ENCODE data around the gene RNF212. TPM values are rescaled to one million over a fixed set of nuclear protein-coding genes. Genes with fewer than 3 reads are reported as not detected.

RNF212 gene
- total and polyA plus RNA-seq, 2 experiments from 2014 or later = 17.0 to 20.6 TPM

DNA sequence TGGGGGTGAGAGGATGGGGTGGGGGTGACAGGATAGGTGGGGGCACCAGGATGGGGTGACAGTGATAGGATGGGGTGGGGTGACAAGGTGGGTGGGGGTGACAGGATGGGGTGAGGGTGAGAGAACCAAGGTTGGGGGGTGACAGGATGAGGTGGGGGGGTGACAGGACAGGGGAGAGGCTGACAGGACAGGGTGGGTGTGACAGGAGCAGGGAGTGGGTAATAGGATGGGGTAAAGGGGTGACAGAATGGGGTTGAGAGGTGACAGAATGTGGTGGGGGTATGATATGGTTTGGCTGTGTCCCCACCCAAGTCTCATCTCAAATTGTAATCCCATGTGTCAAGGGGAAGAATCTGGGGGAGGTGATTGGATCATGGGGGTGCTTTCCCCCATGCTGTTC is 26.0 kb downstream of the RNF212 start:
- peaks cover 1% of the 10 kb centered on the region; the same call in 2 of the 3 replicates for H3K4me1 Mint-ChIP-seq
- Histone ChIP-seq H3K36me3 (ENCODE audit: insufficient read depth) (no peaks in the 10 kb centered on the region), H4K20me1 (replicated peaks; ENCODE audit: insufficient read depth) (no peaks in the 10 kb centered on the region), H3K4me3 (no peak overlapping the region), H3K4me2 (no peak overlapping the region), H3F3A (replicated peaks; ENCODE audit: low read depth) (no peaks in the 10 kb centered on the region), H3K4me1 (ENCODE audit: insufficient read depth) (no peaks in the 10 kb centered on the region), H3K27me3 (ENCODE audit: insufficient read depth) (no peaks in the 10 kb centered on the region), H3K27ac (ENCODE audit: low read depth) (no peak overlapping the region), H2AFZ (no peak overlapping the region), H3K79me2 (replicated peaks; ENCODE audit: insufficient read depth) (no peaks in the 10 kb centered on the region), H3K9me2 (ENCODE audit: insufficient read depth) (no peaks in the 10 kb centered on the region)
- H3K27me3 Mint-ChIP-seq (ENCODE audit: insufficient read depth, low read depth, poor library complexity) = peaks cover 7% of the 10 kb centered on the region
- no peak for ATAC-seq
- TF ChIP-seq JUNB (IDR thresholded peaks at IDR 0.05; ENCODE audit: unreplicated experiment) = no peak
- no peak for TF ChIP-seq STAT1 (IDR thresholded peaks at IDR 0.05; ENCODE audit: unreplicated experiment)
- TF ChIP-seq ZNF331 (CRISPR knock-in tag; IDR thresholded peaks at IDR 0.05; ENCODE audit: low read depth) = no peak
- TF ChIP-seq, protein P1, sequence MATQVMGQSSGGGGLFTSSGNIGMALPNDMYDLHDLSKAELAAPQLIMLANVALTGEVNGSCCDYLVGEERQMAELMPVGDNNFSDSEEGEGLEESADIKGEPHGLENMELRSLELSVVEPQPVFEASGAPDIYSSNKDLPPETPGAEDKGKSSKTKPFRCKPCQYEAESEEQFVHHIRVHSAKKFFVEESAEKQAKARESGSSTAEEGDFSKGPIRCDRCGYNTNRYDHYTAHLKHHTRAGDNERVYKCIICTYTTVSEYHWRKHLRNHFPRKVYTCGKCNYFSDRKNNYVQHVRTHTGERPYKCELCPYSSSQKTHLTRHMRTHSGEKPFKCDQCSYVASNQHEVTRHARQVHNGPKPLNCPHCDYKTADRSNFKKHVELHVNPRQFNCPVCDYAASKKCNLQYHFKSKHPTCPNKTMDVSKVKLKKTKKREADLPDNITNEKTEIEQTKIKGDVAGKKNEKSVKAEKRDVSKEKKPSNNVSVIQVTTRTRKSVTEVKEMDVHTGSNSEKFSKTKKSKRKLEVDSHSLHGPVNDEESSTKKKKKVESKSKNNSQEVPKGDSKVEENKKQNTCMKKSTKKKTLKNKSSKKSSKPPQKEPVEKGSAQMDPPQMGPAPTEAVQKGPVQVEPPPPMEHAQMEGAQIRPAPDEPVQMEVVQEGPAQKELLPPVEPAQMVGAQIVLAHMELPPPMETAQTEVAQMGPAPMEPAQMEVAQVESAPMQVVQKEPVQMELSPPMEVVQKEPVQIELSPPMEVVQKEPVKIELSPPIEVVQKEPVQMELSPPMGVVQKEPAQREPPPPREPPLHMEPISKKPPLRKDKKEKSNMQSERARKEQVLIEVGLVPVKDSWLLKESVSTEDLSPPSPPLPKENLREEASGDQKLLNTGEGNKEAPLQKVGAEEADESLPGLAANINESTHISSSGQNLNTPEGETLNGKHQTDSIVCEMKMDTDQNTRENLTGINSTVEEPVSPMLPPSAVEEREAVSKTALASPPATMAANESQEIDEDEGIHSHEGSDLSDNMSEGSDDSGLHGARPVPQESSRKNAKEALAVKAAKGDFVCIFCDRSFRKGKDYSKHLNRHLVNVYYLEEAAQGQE (IDR thresholded peaks at IDR 0.05; ENCODE audit: unreplicated experiment) = no peak
- no peak for TF ChIP-seq POLR2AphosphoS5 (IDR thresholded peaks at IDR 0.05; ENCODE audit: low read depth)
- TF ChIP-seq, protein P2, sequence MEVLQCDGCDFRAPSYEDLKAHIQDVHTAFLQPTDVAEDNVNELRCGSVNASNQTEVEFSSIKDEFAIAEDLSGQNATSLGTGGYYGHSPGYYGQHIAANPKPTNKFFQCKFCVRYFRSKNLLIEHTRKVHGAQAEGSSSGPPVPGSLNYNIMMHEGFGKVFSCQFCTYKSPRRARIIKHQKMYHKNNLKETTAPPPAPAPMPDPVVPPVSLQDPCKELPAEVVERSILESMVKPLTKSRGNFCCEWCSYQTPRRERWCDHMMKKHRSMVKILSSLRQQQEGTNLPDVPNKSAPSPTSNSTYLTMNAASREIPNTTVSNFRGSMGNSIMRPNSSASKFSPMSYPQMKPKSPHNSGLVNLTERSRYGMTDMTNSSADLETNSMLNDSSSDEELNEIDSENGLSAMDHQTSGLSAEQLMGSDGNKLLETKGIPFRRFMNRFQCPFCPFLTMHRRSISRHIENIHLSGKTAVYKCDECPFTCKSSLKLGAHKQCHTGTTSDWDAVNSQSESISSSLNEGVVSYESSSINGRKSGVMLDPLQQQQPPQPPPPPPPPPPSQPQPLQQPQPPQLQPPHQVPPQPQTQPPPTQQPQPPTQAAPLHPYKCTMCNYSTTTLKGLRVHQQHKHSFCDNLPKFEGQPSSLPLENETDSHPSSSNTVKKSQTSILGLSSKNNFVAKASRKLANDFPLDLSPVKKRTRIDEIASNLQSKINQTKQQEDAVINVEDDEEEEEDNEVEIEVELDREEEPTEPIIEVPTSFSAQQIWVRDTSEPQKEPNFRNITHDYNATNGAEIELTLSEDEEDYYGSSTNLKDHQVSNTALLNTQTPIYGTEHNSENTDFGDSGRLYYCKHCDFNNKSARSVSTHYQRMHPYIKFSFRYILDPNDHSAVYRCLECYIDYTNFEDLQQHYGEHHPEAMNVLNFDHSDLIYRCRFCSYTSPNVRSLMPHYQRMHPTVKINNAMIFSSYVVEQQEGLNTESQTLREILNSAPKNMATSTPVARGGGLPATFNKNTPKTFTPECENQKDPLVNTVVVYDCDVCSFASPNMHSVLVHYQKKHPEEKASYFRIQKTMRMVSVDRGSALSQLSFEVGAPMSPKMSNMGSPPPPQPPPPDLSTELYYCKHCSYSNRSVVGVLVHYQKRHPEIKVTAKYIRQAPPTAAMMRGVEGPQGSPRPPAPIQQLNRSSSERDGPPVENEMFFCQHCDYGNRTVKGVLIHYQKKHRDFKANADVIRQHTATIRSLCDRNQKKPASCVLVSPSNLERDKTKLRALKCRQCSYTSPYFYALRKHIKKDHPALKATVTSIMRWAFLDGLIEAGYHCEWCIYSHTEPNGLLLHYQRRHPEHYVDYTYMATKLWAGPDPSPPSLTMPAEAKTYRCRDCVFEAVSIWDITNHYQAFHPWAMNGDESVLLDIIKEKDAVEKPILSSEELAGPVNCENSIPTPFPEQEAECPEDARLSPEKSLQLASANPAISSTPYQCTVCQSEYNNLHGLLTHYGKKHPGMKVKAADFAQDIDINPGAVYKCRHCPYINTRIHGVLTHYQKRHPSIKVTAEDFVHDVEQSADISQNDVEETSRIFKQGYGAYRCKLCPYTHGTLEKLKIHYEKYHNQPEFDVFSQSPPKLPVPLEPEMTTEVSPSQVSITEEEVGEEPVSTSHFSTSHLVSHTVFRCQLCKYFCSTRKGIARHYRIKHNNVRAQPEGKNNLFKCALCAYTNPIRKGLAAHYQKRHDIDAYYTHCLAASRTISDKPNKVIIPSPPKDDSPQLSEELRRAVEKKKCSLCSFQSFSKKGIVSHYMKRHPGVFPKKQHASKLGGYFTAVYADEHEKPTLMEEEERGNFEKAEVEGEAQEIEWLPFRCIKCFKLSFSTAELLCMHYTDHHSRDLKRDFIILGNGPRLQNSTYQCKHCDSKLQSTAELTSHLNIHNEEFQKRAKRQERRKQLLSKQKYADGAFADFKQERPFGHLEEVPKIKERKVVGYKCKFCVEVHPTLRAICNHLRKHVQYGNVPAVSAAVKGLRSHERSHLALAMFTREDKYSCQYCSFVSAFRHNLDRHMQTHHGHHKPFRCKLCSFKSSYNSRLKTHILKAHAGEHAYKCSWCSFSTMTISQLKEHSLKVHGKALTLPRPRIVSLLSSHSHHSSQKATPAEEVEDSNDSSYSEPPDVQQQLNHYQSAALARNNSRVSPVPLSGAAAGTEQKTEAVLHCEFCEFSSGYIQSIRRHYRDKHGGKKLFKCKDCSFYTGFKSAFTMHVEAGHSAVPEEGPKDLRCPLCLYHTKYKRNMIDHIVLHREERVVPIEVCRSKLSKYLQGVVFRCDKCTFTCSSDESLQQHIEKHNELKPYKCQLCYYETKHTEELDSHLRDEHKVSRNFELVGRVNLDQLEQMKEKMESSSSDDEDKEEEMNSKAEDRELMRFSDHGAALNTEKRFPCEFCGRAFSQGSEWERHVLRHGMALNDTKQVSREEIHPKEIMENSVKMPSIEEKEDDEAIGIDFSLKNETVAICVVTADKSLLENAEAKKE (CRISPR knock-in tag; IDR thresholded peaks at IDR 0.05) = no peak
- TF ChIP-seq, protein P3, sequence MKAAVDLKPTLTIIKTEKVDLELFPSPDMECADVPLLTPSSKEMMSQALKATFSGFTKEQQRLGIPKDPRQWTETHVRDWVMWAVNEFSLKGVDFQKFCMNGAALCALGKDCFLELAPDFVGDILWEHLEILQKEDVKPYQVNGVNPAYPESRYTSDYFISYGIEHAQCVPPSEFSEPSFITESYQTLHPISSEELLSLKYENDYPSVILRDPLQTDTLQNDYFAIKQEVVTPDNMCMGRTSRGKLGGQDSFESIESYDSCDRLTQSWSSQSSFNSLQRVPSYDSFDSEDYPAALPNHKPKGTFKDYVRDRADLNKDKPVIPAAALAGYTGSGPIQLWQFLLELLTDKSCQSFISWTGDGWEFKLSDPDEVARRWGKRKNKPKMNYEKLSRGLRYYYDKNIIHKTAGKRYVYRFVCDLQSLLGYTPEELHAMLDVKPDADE (IDR thresholded peaks at IDR 0.05) = no peak
- no peak for TF ChIP-seq CREB1 (CRISPR knock-in tag; IDR thresholded peaks at IDR 0.05; ENCODE audit: low read depth)
- no peak for TF ChIP-seq NANOG (IDR thresholded peaks at IDR 0.05; ENCODE audit: borderline replicate concordance)
- H3K9me3 Mint-ChIP-seq = peaks cover 28% of the 10 kb centered on the region
- peaks cover 19% of the 10 kb centered on the region for H3K36me3 Mint-ChIP-seq (ENCODE audit: low read depth)
- no peak overlapping the region for H3K4me3 Mint-ChIP-seq
- no peak for DNase-seq (ENCODE audit: low spot score)
- H3K27ac Mint-ChIP-seq = no peak overlapping the region

Data from GM23338 (cell line).